HepG2 (cell line): ENCODE measurements around the gene ITGB2. TPM values are rescaled to one million over a fixed set of nuclear protein-coding genes. Genes with fewer than 3 reads are reported as not detected.

Source experiments
- ARNT ChIP-seq: fragments of 450-650 bp; IDR thresholded peaks from 2 replicates; pipeline ENCODE4 v1.6.1; 2017
- MTF2 ChIP-seq: sonication (generic); formaldehyde crosslinking; IDR thresholded peaks from 2 replicates; pipeline ENCODE4 v1.5.0; 2020; ENCODE audit warnings: missing genetic modification reagents, borderline replicate concordance
- NR2F1 ChIP-seq, 2 experiments: fragments of 450-650 bp in 1 of 2; formaldehyde crosslinking in 1 of 2; IDR thresholded peaks; 2 replicates each; pipeline versions ENCODE4 v1.5.0 to v1.6.1; 2016 to 2020; ENCODE audit warnings: mild to moderate bottlenecking in 1 of 2, missing compliant biosample characterization in 1 of 2, missing genetic modification reagents in 1 of 2, moderate library complexity in 1 of 2
- PRMT3 ChIP-seq: sonication (generic); formaldehyde crosslinking; IDR thresholded peaks from 2 replicates; pipeline ENCODE4 v1.8.1; 2022; ENCODE audit warnings: low read depth, mild to moderate bottlenecking, moderate library complexity, missing genetic modification reagents, borderline replicate concordance
- RXRB ChIP-seq: IDR thresholded peaks from 2 replicates; pipeline ENCODE4 v1.6.1; 2016; ENCODE audit warnings: borderline replicate concordance, missing genetic modification reagents, missing compliant biosample characterization
- TCF12 ChIP-seq, 2 experiments: fragments of 450-650 bp in 1 of 2; sonication (generic) in 1 of 2; formaldehyde crosslinking in 1 of 2; IDR thresholded peaks; 2 replicates each; pipeline versions ENCODE4 v1.6.1 to v1.8.0; 2017 to 2022; ENCODE audit warnings: antibody characterized with exemption in 1 of 2, mild to moderate bottlenecking in 1 of 2, missing genetic modification reagents in 1 of 2, moderate library complexity in 1 of 2
- ZNF180 ChIP-seq: sonication (generic); formaldehyde crosslinking; IDR thresholded peaks from 2 replicates; pipeline ENCODE4 v1.4.0; 2020; ENCODE audit warnings: low read depth, missing genetic modification reagents, borderline replicate concordance
- ZNF468 ChIP-seq: sonication (generic); formaldehyde crosslinking; IDR thresholded peaks from 2 replicates; pipeline ENCODE4 v1.8.0; 2022; ENCODE audit warnings: mild to moderate bottlenecking, moderate library complexity, missing genetic modification reagents
- ZNF547 ChIP-seq: sonication (generic); formaldehyde crosslinking; IDR thresholded peaks from 2 replicates; pipeline ENCODE4 v1.5.1; 2020; ENCODE audit warnings: mild to moderate bottlenecking, missing genetic modification reagents
- polyA plus RNA-seq, 8 experiments: library from polyadenylated mRNA; depleted of rRNA in 3 of 8; stranded (reverse) in 7 of 8; unstranded in 1 of 8; fragments of >200 nt; fragmentation: Illumina TruSeq in 4 of 8; extraction: Trizol in 4 of 8; gene quantifications; 2 replicates each; pipeline versions ENCODE4 v1.2.1 to v1.2.3, GENCODE V29; 2011 to 2016; ENCODE audit warnings: low read depth in 4 of 8, missing spikeins in 1 of 8, mixed read lengths in 1 of 8; ENCODE audit not compliant: insufficient read depth in 1 of 8
- total RNA-seq, 5 experiments: library from RNA; depleted of rRNA; stranded (reverse); fragments of >200 nt; fragmentation: Illumina TruSeq; extraction: Trizol; gene quantifications; 2 replicates each; pipeline ENCODE4 v1.2.3, GENCODE V29; 2016; ENCODE audit warnings: low read depth in 1 of 5
- TF ChIP-seq, protein P1 (sequence below): sonication (generic); IDR thresholded peaks from 2 replicates; pipeline ENCODE4 v1.6.1; 2016; ENCODE audit warnings: low read depth, borderline replicate concordance
- TF ChIP-seq, protein P2 (sequence below): sonication (generic); formaldehyde crosslinking; IDR thresholded peaks from 2 replicates; pipeline ENCODE4 v1.5.0; 2020; ENCODE audit warnings: missing genetic modification reagents
- TF ChIP-seq, protein P3 (sequence below): sonication (generic); formaldehyde crosslinking; IDR thresholded peaks from 2 replicates; pipeline ENCODE4 v1.4.0; 2020; ENCODE audit warnings: mild to moderate bottlenecking, missing genetic modification reagents

The ITGB2 gene
- total and polyA plus RNA-seq, 2 of the 13 experiments (the other 11 are each of a cell fraction or from before 2014, with no cell fraction given), result 4.2 to 18.0 TPM

DNA sequence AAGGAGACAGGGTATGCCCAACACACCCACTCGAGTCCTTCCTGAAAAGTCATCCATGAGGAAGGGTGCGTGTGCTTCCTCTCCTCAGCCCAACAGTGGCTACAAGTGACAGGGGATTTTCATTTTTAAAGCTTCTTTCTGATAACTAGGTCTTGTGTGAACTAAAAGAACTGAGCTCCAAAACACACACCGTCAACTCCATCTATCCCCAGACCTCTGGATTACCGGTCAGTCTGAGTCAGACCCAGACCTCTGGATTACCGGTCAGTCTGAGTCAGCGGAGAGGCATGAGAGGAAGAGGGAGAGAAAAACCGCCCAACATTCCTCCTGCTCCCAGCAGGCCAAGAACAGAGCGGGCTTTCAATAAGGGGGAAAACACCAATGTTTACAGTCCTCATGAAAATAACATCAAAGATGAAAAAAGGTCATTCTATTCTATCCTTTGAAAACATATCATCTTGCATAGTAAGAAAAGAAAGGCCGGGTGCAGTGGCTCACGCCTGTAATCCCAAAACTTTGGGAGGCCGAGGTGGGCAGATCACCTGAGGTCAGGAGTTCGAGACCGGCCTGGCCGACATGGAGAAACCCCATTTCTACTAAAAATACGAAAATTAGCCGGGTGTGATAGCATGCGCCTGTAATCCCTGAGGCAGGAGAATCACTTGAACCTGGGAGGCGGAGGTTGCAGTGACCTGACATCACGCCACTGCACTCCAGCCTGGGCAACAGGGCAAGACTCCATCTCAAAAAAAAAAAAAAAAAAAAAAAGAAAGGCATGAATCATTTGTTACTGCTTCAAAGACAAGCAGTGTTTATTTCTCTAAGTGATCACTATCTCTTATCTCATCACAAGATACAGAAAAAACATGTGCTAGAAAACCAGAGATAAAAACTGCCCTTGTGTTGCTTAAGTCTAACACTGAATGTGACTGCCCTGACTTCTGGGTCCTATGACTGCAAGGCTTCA lies 50.6 kb downstream of the ITGB2 start (continued):
- TF ChIP-seq, protein P1, sequence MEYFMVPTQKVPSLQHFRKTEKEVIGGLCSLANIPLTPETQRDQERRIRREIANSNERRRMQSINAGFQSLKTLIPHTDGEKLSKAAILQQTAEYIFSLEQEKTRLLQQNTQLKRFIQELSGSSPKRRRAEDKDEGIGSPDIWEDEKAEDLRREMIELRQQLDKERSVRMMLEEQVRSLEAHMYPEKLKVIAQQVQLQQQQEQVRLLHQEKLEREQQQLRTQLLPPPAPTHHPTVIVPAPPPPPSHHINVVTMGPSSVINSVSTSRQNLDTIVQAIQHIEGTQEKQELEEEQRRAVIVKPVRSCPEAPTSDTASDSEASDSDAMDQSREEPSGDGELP, result peak; percentile 57; the same call in 1 of the 2 replicates
- TF ChIP-seq ZNF180 (CRISPR knock-in tag) (no peak), ZNF468 (CRISPR knock-in tag) (no peak), PRMT3 (CRISPR knock-in tag) (no peak), RXRB (CRISPR knock-in tag) (peak; percentile 72; the same call in 1 of the 2 replicates), ARNT (no peak), MTF2 (CRISPR knock-in tag) (no peak), NR2F1 (CRISPR knock-in tag; IDR thresholded peaks at IDR 0.05) (peak in 1 of 2 experiments; percentile 44; a peak in 1 of 4 replicates), TCF12 (IDR thresholded peaks at IDR 0.05) (no peak), TCF12 (CRISPR knock-in tag; IDR thresholded peaks at IDR 0.05) (no peak), ZNF547 (no peak)
- TF ChIP-seq, protein P2, sequence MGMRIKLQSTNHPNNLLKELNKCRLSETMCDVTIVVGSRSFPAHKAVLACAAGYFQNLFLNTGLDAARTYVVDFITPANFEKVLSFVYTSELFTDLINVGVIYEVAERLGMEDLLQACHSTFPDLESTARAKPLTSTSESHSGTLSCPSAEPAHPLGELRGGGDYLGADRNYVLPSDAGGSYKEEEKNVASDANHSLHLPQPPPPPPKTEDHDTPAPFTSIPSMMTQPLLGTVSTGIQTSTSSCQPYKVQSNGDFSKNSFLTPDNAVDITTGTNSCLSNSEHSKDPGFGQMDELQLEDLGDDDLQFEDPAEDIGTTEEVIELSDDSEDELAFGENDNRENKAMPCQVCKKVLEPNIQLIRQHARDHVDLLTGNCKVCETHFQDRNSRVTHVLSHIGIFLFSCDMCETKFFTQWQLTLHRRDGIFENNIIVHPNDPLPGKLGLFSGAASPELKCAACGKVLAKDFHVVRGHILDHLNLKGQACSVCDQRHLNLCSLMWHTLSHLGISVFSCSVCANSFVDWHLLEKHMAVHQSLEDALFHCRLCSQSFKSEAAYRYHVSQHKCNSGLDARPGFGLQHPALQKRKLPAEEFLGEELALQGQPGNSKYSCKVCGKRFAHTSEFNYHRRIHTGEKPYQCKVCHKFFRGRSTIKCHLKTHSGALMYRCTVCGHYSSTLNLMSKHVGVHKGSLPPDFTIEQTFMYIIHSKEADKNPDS (CRISPR knock-in tag), result no peak
- TF ChIP-seq, protein P3, sequence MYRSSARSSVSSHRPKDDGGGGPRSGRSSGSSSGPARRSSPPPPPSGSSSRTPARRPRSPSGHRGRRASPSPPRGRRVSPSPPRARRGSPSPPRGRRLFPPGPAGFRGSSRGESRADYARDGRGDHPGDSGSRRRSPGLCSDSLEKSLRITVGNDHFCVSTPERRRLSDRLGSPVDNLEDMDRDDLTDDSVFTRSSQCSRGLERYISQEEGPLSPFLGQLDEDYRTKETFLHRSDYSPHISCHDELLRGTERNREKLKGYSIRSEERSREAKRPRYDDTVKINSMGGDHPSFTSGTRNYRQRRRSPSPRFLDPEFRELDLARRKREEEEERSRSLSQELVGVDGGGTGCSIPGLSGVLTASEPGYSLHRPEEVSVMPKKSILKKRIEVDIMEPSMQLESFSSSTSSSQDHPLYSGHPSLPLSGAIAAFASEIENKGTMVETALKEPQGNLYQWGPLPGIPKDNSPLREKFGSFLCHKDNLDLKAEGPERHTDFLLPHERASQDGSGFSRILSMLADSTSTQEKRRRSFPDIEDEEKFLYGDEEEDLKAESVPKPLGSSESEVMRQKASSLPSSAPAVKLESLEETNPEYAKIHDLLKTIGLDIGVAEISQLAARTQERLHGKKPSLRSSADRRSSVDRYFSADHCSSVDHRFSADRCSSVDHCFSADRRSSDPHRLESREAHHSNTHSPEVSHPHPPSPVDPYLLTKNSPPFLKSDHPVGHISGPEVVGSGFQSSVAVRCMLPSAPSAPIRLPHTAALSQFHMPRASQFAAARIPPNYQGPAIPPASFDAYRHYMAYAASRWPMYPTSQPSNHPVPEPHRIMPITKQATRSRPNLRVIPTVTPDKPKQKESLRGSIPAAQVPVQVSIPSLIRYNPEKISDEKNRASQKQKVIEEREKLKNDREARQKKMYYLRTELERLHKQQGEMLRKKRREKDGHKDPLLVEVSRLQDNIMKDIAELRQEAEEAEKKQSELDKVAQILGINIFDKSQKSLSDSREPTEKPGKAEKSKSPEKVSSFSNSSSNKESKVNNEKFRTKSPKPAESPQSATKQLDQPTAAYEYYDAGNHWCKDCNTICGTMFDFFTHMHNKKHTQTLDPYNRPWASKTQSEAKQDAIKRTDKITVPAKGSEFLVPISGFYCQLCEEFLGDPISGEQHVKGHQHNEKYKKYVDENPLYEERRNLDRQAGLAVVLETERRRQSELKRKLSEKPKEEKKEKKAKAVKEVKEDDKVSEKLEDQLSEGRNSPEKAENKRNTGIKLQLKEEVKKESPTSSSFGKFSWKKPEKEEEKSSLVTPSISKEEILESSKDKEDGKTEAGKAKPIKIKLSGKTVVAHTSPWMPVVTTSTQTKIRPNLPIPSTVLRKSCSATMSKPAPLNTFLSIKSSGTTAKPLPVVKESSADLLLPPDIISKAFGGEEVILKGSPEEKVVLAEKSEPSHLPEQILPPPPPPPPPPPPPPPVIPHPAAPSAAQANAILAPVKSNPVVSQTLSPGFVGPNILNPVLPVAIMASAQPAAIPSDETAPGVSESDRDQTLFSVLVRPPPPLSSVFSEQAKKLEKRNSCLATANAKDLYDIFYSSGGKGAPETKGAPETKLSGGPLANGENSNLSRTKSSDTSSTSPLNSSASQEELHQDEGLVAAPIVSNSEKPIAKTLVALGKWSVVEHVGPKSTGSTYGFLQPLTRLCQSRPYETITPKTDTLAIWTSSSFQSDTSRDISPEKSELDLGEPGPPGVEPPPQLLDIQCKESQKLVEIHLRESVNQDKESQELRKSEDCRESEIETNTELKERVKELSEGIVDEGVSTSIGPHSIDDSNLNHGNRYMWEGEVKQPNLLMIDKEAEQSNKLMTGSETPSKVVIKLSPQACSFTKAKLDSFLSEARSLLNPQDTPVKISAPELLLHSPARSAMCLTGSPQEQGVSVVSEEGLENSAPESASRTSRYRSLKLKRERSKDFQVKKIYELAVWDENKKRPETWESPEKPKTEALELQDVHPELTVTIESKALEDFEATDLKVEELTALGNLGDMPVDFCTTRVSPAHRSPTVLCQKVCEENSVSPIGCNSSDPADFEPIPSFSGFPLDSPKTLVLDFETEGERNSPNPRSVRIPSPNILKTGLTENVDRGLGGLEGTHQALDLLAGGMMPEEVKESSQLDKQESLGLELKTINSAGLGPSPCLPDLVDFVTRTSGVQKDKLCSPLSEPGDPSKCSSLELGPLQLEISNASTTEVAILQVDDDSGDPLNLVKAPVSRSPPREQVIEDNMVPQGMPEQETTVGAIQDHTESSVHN (CRISPR knock-in tag), result no peak
